K562 (cell line): ENCODE results near the gene NOMO2. TPM values are rescaled to one million over a fixed set of nuclear protein-coding genes. Genes with fewer than 3 reads are reported as not detected.
A peak's percentile ranks its signal among the peaks of the same experiment; 100 is the strongest.
"Not testable (repeated sequence)": the region's sequence is repeated elsewhere in the genome, so short reads cannot be mapped to it uniquely, and the experiment has no call there.

Source experiments
- ATAC-seq: fragments of 200-7000 bp; cut with Tn5 transposase; 3 replicates; pipeline ENCODE4 v1.9.1; 2020; ENCODE audit warnings: moderate library complexity
- BruUV-seq: library from RNA; stranded (reverse); fragments of 400-500 nt; replicated peaks from 2 replicates; lab custom pipeline; 2021; lab: Mats Ljungman, UMichigan
- CTCF ChIA-PET: fragments of 300-600 bp; formaldehyde crosslinking; extraction: SDS; loops from one replicate; lab custom pipeline; 2021; ENCODE audit warnings: low intra/inter-chr PET ratio; lab: Yijun Ruan, JAX
- POLR2A ChIA-PET: fragments of 300-600, 350-650 bp; sonication (Branson Sonifier 250); formaldehyde crosslinking; extraction: SDS; loops from one replicate; lab custom pipeline; 2021; ENCODE audit warnings: antibody characterized with exemption, inconsistent platforms; lab: Yijun Ruan, JAX
- DNase-seq, 4 experiments: peaks; one replicate each; pipeline versions ENCODE4 v3.0.0 to v3.0.0-alpha.2; 2011 to 2018; ENCODE audit warnings: low spot score in 3 of 4, mixed read lengths in 3 of 4; ENCODE audit errors: extremely low read depth in 1 of 4
- FAIRE-seq: peaks from 2 replicates; lab custom pipeline; 2011; peaks lifted over from hg19 to GRCh38; lab: Jason Lieb, UNC
- H2AFZ ChIP-seq: 2 replicates; pipeline ENCODE4 v1.6.0; 2011; ENCODE audit warnings: low read depth, low read length, control low read depth, inconsistent platforms
- H3K27ac ChIP-seq: fragments of 200-600 bp; 3 replicates; pipeline ENCODE4 v1.8.0; 2011; ENCODE audit warnings: low read depth, mild to moderate bottlenecking, control low read depth, inconsistent platforms, low read length, moderate library complexity, mixed read lengths; ENCODE audit errors: extremely low read depth
- H3K27me3 ChIP-seq, 2 experiments: fragments of 300-600 bp in 1 of 2; 2 replicates in 1 of 2; 3 replicates in 1 of 2; pipeline versions ENCODE4 v1.6.0 to v1.8.0; 2011; ENCODE audit warnings: inconsistent platforms in 2 of 2, low read length in 2 of 2, mild to moderate bottlenecking in 1 of 2, mixed read lengths in 1 of 2, moderate library complexity in 1 of 2; ENCODE audit not compliant: control insufficient read depth in 2 of 2, insufficient read depth in 2 of 2
- H3K36me3 ChIP-seq: fragments of 300-600 bp; 3 replicates; pipeline ENCODE4 v1.8.0; 2011; ENCODE audit warnings: mild to moderate bottlenecking, low read length, inconsistent platforms; ENCODE audit not compliant: control insufficient read depth, insufficient read depth
- H3K4me1 ChIP-seq, 2 experiments: fragments of 200-600 bp in 1 of 2; replicated peaks in 1 of 2; 2 replicates in 1 of 2; 3 replicates in 1 of 2; pipeline versions ENCODE4 v1.5.1 to v1.8.0; 2011; ENCODE audit warnings: inconsistent platforms in 2 of 2, low read length in 2 of 2, mild to moderate bottlenecking in 1 of 2, mixed read lengths in 1 of 2, moderate library complexity in 1 of 2; ENCODE audit not compliant: control insufficient read depth in 2 of 2, insufficient read depth in 2 of 2
- H3K4me2 ChIP-seq: 2 replicates; pipeline ENCODE4 v1.6.1; 2011; ENCODE audit warnings: low read length, control low read depth, inconsistent platforms, mixed read lengths; ENCODE audit not compliant: insufficient read depth
- H3K4me3 ChIP-seq: fragments of 200-600 bp; sonication (generic), shearing (Covaris generic); 2 replicates; pipeline ENCODE4 v1.5.1; 2016; ENCODE audit warnings: control low read depth, inconsistent platforms
- H3K79me2 ChIP-seq: fragments of 200-600 bp; 3 replicates; pipeline ENCODE4 v1.8.0; 2011; ENCODE audit warnings: low read length, inconsistent platforms; ENCODE audit not compliant: control insufficient read depth, insufficient read depth
- H3K9ac ChIP-seq, 2 experiments: 2 replicates each; pipeline versions ENCODE4 v1.6.0 to v1.6.1; 2011; ENCODE audit warnings: low read depth in 2 of 2, low read length in 2 of 2, control low read depth in 1 of 2, inconsistent platforms in 1 of 2, mild to moderate bottlenecking in 1 of 2, mixed read lengths in 1 of 2; ENCODE audit not compliant: insufficient read depth in 1 of 2
- H3K9me1 ChIP-seq: one replicate; pipeline ENCODE4 v1.6.0; 2011; ENCODE audit warnings: inconsistent platforms, mild to moderate bottlenecking, low read length, moderate library complexity; ENCODE audit not compliant: control insufficient read depth, insufficient read depth
- H3K9me3 ChIP-seq: replicated peaks from 2 replicates; pipeline ENCODE4 v1.5.1; 2011; ENCODE audit warnings: low read depth, low read length, inconsistent platforms; ENCODE audit not compliant: control insufficient read depth, insufficient read depth
- H4K20me1 ChIP-seq: replicated peaks from 2 replicates; pipeline ENCODE4 v1.6.1; 2011; ENCODE audit warnings: low read length, inconsistent platforms, mixed read lengths; ENCODE audit not compliant: control insufficient read depth, insufficient read depth
- WGBS: fragments of 100-300 bp; shearing (Covaris generic); methylation state at CpG from one replicate; pipeline ENCODE4 v1.1.6; 2016; ENCODE audit warnings: low coverage, mixed read lengths; ENCODE audit not compliant: insufficient coverage; ENCODE audit errors: missing lambda C conversion rate; 5-methylcytosine and 5-hydroxymethylcytosine counted together
- in situ Hi-C: fragments of 300-500 bp; cut with MboI; formaldehyde crosslinking; loops from 4 replicates; pipeline ENCODE4 v1.15.0; 2018; ENCODE audit warnings: inconsistent platforms, mixed read lengths
- intact Hi-C: fragments of 100-400 bp; cut with micrococcal nuclease; formaldehyde crosslinking; loops from 2 replicates; pipeline ENCODE4 v1.14.2; 2022
- polyA plus RNA-seq, 8 experiments: library from polyadenylated mRNA; depleted of rRNA in 4 of 8; stranded (reverse) in 5 of 8; unstranded in 3 of 8; fragments of >200 nt; fragmentation: Nextera tagmentation in 2 of 8; fragmentation: Illumina TruSeq in 1 of 8; extraction: Ambion mirVana in 2 of 8; extraction: Trizol in 1 of 8; gene quantifications; 2 replicates each; pipeline versions ENCODE4 v1.2.1 to v1.2.3, GENCODE V29; 2011 to 2014; ENCODE audit warnings: inconsistent platforms in 1 of 8, missing spikeins in 1 of 8
- total RNA-seq, 7 experiments: library from RNA; depleted of rRNA in 6 of 7; stranded (reverse); fragments of >200 nt in 6 of 7; fragmentation: Illumina TruSeq in 2 of 7; extraction: Trizol in 2 of 7; gene quantifications; 2 replicates each; pipeline versions ENCODE4 v1.2.1 to v1.2.3, GENCODE V29; 2011 to 2021; ENCODE audit warnings: low replicate concordance in 1 of 7

NOMO2 gene
- total and polyA plus RNA-seq, 9 of the 15 experiments (the other 6 are each of a cell fraction or from before 2014, with no cell fraction given): 25.2 to 82.2 (median 44.0) TPM

DNA sequence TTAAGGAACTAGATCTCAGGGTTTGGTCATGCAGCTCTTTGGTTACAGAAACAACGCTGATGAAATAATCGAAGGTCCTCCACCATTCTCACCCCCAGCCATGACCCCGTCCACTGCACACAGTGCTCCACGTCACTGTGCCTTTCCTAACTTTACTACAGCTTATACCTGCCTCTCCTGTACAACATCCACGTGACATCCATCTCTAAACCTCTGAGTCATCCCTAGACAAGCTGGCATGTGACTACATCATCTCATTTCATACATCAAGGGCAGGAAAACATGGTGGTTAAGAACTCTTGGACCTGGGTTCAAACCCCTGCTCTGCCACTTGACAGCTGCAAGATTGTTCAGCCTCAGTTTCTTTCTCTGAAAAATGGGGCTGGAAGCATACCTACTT lies 64.9 kb downstream of the NOMO2 start:
- H3K36me3 ChIP-seq, H3K4me1 ChIP-seq, in situ Hi-C loops, H3K4me2 ChIP-seq, H3K27ac ChIP-seq, H3K9me3 ChIP-seq, H3K9ac ChIP-seq, DNase-seq, H4K20me1 ChIP-seq, CTCF ChIA-PET, FAIRE-seq, POLR2A ChIA-PET, H3K27me3 ChIP-seq, H3K4me3 ChIP-seq, H2AFZ ChIP-seq, H3K9me1 ChIP-seq, H3K79me2 ChIP-seq, ATAC-seq, BruUV-seq, intact Hi-C loops: not testable (repeated sequence)
- no CpG with 5 or more reads among the region's 5 CpGs for WGBS

DNA sequence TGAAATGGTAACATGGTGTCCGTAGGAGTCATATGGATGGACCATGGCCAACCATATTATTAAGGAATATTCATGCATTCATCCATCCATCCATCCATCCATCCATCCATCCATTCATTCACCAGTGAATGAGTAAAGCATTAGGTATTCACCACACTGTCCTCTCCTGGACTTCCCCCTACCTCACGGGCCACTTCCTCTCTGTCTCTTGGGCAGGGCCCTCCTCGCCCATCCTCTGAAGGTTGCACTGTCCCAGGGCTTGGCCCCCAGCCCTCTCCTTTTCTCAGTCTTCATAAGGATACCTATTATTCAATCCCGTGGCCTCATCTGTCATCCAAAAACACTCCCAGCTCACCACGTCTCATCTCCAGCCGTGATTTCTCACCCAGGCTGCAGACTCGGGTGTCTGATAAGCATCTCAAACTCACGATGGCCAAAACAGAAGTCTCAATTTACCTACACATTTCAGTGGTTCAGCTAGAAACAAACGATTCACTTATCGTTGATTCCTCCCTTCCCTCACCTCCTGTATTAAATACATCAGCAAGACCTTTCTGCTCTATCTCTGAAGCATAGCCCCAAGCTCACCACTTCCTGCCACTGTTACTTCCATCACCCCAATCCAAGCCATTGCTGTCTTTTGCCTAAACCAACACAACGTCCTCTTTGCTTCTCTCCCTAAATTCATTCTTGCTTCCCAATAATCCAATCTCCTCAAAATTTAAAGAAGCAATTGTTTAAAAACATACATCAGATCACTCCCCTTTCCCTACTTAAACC lies 69.6 kb downstream of the NOMO2 start:
- in situ Hi-C loops, H2AFZ ChIP-seq, BruUV-seq, DNase-seq, H3K27ac ChIP-seq, H3K4me3 ChIP-seq, H3K9me1 ChIP-seq, H3K36me3 ChIP-seq, H4K20me1 ChIP-seq, CTCF ChIA-PET, intact Hi-C loops, H3K4me2 ChIP-seq, FAIRE-seq, H3K79me2 ChIP-seq, H3K4me1 ChIP-seq, H3K9me3 ChIP-seq, H3K9ac ChIP-seq, H3K27me3 ChIP-seq, ATAC-seq, POLR2A ChIA-PET: not testable (repeated sequence)
- no CpG with 5 or more reads among the region's 11 CpGs for WGBS

DNA sequence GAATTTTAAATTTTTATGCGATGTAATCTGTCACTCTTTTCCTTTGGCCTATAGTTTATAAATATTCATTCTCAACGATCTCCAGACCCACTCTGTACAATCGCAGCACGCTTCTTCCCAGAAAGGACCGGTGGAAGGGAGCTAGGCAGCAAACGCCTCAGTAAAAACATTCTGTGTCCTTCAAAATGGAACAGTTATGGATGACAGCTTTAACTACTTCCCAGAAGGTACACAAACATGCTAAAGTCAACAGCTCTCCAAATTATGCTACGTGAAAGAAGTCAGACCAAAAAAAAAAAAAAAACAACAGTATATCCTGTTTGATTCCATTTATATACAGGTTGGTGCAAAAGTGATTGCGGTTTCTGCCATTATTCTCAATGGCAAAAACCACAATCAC lies 125.9 kb downstream of the NOMO2 start:
- H4K20me1 ChIP-seq, H2AFZ ChIP-seq, H3K4me3 ChIP-seq, FAIRE-seq, CTCF ChIA-PET, H3K36me3 ChIP-seq, H3K9me1 ChIP-seq, H3K9ac ChIP-seq, H3K79me2 ChIP-seq, H3K27me3 ChIP-seq, H3K9me3 ChIP-seq, H3K4me2 ChIP-seq, BruUV-seq, ATAC-seq, in situ Hi-C loops, H3K27ac ChIP-seq, POLR2A ChIA-PET, intact Hi-C loops, H3K4me1 ChIP-seq, DNase-seq: not testable (repeated sequence)
- WGBS: no CpG with 5 or more reads among the region's 8 CpGs

DNA sequence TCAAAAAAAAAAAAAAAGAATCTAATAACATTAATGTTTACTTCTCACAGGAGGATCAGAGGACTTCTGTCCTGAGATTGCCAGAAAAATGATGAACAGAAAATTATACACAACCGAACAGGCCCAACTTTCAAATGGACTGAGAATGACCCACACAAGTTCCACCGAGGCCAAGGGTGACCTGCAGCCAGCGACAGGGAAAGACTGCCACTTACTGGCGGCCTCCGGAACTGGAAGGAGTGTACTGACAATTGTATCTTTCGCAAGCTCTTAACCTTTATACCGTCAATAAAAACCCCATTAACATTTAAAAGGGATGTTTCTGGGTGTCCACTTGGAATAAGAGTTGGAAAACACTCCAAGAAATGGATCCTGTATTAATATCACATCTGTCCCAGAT lies 146.1 kb downstream of the NOMO2 start:
- H2AFZ ChIP-seq, H3K36me3 ChIP-seq, H3K9ac ChIP-seq, FAIRE-seq, CTCF ChIA-PET, H3K4me3 ChIP-seq, in situ Hi-C loops, H3K9me3 ChIP-seq, BruUV-seq, POLR2A ChIA-PET, H3K9me1 ChIP-seq, DNase-seq, H4K20me1 ChIP-seq, H3K4me2 ChIP-seq, H3K27ac ChIP-seq, H3K27me3 ChIP-seq, H3K4me1 ChIP-seq, H3K79me2 ChIP-seq, intact Hi-C loops: not testable (repeated sequence)
- ATAC-seq: peak; percentile 95
- WGBS: no CpG with 5 or more reads among the region's 7 CpGs
